ENCODE measurements around the gene POLDIP3.
A peak's percentile ranks its signal among the peaks of the same experiment; 100 is the strongest.
"Not testable (repeated sequence)": the region's sequence is repeated elsewhere in the genome, so short reads cannot be mapped to it uniquely, and the experiment has no call there.

POLDIP3 gene

DNA sequence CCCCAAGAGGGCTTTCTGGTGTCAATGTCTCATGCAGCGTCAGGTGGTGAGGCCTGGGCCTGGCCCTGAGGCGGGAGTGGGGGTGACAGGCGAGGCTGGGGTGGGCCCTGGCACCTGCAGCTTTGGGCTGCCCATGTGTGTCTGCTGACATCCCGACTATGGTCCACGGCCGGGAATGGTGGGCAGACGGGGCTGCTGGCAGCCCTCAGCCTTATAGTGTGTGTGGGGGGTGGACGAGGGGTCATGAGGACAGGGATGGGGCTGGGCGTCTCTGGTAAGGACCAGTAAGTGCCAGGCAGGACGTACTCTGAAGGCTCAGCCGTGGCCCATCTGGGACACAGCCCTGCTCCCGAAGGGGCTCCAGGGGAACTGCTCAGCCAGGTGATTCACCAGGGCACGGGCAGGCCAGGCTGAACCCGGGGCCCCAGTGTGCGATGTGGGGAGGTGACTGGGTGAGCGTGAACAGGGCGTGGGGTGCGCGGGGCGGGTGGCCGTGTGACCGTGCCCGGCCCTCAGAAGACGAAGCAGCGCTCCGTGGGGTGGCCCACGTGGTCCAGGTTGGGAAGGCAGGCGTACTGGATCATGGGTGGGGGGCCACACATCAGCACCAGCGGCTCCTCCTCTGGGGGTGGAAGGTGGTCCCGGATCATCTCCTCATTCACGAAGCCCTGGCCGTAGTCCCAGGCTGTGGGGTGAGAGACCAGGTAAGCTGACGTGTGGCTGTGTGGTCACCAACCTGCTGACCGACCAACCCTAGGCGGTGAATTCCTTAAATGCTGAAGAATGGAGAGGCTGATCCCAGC lies 4.8 kb upstream of the POLDIP3 start:
- no peak for DNase-seq (ENCODE audit: low read depth)

DNA sequence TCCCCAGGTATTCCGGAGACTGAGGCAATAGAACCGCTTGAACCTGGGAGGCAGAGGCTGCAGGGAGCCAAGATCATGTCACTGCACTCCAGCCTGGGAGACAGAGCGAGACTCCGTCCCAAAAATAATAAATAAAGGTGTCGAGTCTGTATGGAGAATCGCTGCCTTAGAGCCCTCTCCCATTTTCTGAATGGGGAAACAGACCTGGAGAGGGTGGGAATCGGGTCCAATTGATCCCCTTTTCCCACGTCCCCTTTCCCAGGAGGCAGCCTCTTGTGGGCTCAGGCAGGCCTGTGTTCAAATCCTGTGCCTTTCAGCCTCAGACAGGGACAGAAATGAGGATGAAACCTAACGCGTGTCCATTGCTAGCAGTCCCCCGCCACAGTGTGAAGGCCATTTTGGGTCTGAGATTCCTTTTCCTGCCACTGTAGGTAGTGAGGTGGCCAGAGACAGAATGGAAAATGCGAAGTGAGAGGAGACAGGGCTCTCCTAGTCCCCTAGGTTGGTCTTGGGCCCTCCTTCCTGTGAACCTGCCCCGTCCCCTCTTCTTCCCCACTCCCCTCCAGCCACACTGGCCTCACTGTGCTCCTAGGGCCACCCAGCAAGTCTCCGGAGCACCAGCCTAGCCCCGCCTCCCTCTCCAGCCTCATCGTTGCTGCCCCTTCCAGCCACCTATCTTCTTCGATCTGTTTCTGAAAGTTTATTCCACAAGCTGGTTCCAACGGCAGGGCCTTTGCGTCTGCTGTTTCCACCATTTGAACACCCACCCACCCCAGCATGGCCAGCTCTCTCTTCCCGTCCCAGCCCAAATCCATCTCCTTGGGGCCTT lies 2.7 kb upstream of the POLDIP3 start:
- DNase-seq (ENCODE audit: low read depth), result no peak

GRCh38 chr22:42615860-42616175 lies 1.1 kb upstream of the POLDIP3 start:
- not testable (repeated sequence) for DNase-seq (ENCODE audit: low read depth)

GRCh38 chr22:42615092-42615859 lies 593 bp upstream of the POLDIP3 start:
- DNase-seq (ENCODE audit: low read depth), result peak; percentile 76

- DNase-seq (ENCODE audit: low read depth), result no peak
These were observed 796 bp downstream of the POLDIP3 start for GRCh38 chr22:42613872-42614301.

- no peak for DNase-seq (ENCODE audit: low read depth)
These were observed 2.3 kb downstream of the POLDIP3 start for GRCh38 chr22:42612336-42612735.

DNA sequence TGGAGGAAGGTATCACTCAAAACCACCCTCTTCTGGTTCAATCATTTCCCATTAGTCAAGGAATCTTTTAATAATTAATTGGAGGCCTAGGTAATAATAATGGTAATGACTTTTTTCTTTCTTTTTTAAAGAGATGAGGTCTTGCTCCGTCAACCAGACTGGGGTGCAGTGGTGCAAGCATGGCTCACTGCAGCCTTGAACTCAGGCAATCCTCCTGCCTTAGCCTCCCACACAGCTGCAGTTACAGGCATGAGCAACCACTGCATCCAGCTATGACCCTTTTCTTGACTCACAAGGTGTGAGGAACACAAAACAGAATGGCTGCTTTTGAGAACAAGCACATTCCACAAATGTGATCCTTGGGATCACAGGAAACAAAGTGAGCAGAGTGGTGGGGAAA lies 3.6 kb downstream of the POLDIP3 start:
- no peak for DNase-seq (ENCODE audit: low read depth)

DNA sequence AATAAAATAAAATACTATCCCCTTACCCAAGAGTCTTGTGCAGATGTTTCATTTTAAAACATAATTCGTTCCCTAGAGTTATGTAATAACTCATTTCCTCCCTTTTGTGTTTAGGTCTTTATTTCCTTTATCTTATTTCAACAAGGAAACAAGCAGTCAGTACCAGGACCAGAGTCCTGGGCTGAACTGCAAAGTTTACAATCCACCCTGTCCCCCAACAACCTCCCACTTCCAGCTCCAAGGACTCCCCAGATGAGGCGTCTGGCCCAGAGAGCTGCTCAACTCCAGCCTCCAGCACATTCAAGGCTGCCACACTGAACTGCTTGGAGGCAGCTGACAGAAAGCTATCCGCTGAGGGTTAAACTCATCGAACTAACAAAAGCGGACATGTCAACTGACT lies 4.5 kb downstream of the POLDIP3 start:
- no peak for DNase-seq (ENCODE audit: low read depth)

DNA sequence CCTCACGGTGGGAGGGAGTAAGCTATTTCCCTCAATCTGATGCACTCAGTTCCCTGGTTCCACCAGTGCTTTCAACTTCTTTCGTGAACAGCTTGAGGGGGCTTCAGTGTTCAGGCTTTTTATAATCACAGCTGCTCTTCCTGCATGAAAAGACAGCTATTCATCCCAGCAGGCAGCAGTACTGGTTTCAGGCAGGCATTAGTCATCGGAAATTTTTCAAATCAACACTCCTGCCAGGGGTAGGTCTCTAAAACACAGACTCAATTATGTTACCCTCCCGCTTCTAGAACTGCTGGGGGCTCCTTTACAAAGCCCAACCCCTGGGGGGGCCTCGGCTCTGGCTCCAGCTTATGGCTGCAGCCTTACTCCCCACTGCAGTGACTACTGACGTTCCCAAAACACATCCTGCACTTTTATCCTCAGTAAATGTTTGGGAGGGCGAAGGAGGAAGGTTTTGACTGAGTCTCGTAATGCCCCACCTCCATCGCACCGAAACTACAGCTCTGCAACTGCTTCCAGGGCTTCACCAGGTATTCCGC lies 5.8 kb downstream of the POLDIP3 start:
- DNase-seq (ENCODE audit: low read depth), result no peak

DNA sequence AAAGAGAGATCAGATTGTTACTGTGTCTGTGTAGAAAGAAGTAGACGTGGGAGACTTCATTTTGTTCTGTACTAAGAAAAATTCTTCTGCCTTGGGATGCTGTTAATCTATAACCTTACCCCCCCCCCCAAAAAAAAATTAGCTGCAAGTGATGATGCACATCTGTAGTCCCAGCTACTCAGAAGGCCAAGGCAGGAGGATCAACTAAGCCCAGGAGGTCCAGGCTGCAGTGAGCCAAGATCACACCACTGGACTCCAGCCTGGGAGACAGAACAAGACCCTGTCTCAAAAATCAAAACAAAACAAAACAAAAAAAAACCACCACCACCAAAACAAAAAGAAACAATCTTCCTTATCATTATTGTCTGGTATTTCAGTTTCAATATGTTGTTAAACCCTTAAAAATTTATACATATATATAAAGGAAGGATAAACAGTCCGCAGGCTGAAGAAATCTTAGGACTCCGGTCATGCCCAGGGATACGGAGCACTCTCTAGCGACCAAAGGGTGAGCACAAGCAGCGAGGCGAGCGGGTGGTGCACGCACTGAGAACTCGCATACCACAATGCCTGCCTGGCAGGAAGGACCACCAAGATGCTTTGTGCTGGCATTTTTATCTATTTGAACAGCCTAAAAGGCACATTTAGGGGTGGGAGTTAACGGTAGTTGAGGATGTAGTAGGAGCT lies 6.4 kb downstream of the POLDIP3 start:
- no peak for DNase-seq (ENCODE audit: low read depth)

- DNase-seq (ENCODE audit: low read depth), result not testable (repeated sequence)
These were observed 7.0 kb downstream of the POLDIP3 start for GRCh38 chr22:42607641-42608040.

DNA sequence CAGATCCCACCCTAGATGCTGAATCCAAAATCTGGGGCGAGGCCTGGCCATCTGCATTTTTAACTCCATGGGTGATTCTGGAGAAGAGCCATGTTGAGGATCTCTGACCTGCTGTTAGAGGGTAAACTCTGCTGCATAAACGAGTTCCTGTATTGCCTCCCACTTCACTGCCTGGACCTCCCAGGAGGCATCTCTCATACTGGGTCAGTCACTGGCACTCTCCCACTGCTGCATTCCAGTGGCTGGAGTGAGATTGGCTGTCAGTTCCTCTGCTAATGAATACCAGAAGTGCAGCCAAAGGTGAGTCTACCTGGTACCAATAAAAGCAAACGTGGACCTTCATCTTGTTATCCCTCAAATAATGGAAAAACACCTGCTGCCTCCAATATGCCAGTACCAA lies 10.3 kb downstream of the POLDIP3 start:
- DNase-seq (ENCODE audit: low read depth), result no peak

DNA sequence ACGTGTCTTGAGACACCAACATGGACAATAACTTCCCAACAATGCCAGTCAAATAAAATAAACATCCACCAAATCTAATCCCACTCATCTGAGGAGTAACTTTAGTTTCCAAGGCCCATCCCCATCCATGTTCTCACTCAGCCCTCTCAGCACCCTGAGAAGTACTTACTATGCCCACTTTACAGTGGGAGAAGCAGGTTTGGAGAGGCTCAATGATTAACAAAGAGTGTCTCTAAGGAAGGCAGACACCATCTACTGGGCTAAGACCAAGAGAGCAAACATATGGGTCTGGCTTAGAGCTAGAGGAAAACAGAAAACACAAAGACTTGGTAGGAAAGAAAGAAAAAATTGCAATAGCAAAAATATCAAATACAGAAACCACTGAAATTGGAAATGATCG lies 11.3 kb downstream of the POLDIP3 start:
- no peak for DNase-seq (ENCODE audit: low read depth)

DNA sequence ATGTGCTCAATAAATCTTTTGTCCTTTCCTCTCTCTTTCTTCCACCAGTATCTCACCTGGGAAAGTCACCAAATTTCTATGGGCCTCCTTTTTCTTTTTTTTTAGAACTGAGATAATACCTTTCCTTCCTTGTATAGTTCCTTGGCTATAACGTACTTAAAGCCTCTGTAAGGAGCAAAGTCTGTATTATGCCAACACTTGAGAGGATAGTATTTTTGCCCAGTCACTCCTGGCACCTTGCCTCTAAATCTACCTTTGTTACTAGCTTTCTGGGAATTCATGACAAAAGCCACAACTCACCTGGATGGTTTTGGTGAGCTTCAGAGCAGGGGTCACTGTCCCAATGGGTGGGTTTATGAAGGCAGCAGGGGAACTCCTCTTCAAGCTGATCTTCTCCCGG lies 12.2 kb downstream of the POLDIP3 start:
- DNase-seq (ENCODE audit: low read depth), result no peak

DNA sequence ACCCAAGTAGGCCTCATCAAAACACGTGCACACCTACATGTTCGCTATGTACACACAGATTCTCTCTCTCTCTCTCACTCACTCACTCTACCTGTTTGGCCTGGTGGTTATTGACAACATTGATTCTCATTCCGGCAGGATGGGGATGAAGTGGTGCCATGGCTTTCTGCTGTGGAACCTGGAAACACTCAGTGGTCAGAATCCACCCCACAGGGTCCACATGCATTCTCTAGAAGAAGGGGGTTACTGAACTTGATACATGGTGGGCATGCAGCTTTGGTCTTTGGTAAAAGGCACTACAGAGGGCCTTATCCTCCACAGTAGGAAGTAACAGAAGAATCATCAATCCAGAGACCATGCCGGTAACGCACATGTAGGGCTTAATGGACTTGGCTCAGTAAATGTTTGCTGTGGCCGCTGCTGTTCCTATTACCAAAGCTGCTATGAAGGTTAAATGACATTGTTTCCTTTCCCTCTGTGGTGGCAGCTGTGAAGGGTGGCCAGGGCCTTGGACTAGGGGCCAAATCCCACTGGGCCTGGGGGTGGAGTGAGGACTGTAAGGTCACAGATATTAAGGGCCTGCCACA lies 12.7 kb downstream of the POLDIP3 start:
- DNase-seq (ENCODE audit: low read depth), result no peak

DNA sequence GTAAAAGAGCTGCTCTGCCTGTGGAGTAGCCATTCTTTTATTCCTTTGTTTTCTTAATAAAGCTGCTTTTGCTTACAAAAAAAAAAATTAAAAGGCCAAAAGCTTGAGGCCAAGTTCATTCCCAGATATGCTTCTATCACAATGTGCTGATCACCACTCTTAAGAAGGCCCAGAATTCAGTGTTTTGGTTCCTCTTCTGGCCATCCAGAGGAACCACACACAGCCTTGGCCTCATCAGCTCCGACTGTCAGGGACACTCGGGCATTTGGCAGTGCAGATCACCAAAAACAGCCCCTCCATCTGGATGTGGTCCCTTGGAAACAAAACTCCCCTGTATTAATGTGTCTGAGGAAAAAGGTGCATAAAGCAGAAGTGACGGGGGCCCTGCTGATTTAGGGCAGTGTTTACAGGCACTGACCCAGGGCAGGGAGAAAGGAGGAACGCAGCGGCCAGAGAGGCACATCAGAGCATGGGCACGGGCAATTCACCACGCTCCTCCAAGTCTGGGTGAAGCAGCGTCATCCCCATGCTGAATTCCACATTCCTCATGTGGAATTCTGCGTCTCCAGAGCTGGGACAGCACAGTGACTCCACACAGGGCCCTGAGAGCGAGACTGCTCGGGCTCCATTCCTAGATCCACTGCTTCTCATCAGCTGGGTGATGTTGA lies 17.7 kb downstream of the POLDIP3 start:
- DNase-seq (ENCODE audit: low read depth), result no peak

GRCh38 chr22:42596336-42596735 lies 18.3 kb downstream of the POLDIP3 start:
- no peak for DNase-seq (ENCODE audit: low read depth)

- no peak for DNase-seq (ENCODE audit: low read depth)
These were observed 19.2 kb downstream of the POLDIP3 start for GRCh38 chr22:42595434-42595833.

DNA sequence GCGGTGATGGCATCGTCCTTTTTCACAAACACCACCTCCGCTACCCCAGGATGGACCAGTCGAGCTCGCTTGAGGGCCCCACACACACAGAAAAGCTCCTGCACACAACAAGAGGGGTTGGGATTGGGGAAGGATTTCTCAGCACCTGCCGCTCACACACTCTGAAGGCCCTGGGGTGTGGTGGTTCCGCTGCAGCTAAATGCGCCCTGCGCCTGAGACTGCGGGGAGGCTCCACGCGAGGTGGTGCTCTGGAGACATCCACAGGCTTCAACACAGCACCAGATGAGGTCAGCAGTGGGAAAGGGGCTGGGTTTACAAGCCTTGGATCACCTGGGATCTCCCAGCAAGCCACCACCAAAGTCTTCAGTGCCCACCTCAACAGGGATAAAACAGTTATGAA lies 22.7 kb downstream of the POLDIP3 start:
- DNase-seq (ENCODE audit: low read depth), result no peak

DNA sequence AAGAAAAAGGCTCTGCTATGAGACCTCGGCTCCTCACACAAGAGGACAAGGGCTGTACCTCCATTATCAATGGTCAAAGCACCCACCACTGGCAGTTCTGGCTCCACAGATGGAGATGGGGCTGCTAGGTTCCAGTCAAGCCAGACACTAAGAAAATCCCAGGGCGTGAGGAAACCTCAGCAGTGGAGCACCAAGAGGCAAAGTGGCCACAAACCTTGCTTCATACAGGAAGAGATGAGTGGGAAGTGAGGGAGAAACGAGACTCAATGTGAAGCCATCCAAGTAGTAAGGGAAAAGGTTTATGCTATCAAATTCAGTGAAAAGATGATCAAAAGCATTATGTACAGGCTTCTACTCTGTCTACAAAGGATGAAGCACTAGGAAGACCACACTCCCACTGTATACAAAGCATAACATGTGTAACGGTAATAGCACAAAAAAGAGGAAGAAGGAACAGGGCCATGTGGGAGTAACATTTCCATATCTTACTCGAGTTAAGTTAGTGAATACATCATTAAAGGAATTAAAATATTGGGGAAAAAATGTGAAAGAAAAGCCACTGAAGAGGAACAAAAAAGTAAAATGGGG lies 27.0 kb downstream of the POLDIP3 start:
- no peak for DNase-seq (ENCODE audit: low read depth)

All from T follicular helper cell (primary cell).